IMR-90 (cell line): ENCODE results near the gene HIPK1. TPM values are rescaled to one million over a fixed set of nuclear protein-coding genes. Genes with fewer than 3 reads are reported as not detected.

ENCODE experiments used
- ATAC-seq: fragments of 200-7000 bp; cut with Tn5 transposase; 2 replicates; pipeline ENCODE4 v1.9.1; 2020; ENCODE audit warnings: low read depth, mild to moderate bottlenecking, moderate library complexity
- BruUV-seq: library from RNA; stranded (reverse); fragments of 400-500 nt; replicated peaks from 2 replicates; lab custom pipeline; 2021; lab: Mats Ljungman, UMichigan
- CTCF ChIA-PET: fragments of 300-600 bp; formaldehyde crosslinking; extraction: SDS; loops from one replicate; lab custom pipeline; 2021; ENCODE audit warnings: antibody characterized with exemption; lab: Yijun Ruan, JAX
- POLR2A ChIA-PET: fragments of 300-600 bp; sonication (Branson Sonifier 250); formaldehyde crosslinking; loops from one replicate; lab custom pipeline; 2022; ENCODE audit warnings: antibody characterized with exemption; ENCODE audit not compliant: unreplicated experiment; lab: Charles Lee
- DNase-seq: peaks from one replicate; pipeline ENCODE4 v3.0.0; 2013
- H2AFZ ChIP-seq: replicated peaks from 2 replicates; pipeline ENCODE3; 2013; ENCODE audit warnings: low read length, mild to moderate bottlenecking; ENCODE audit not compliant: poor library complexity
- H2AK5ac ChIP-seq: 2 replicates; pipeline ENCODE4 v1.6.1; 2013; ENCODE audit warnings: low read depth, low read length, inconsistent platforms
- H2AK9ac ChIP-seq: replicated peaks from 2 replicates; pipeline ENCODE3; 2013; ENCODE audit warnings: mild to moderate bottlenecking, low read depth, low read length, moderate library complexity; ENCODE audit not compliant: poor library complexity
- H2BK120ac ChIP-seq: 2 replicates; pipeline ENCODE4 v1.6.1; 2013; ENCODE audit warnings: low read depth, low read length, inconsistent platforms
- H2BK15ac ChIP-seq: 3 replicates; pipeline ENCODE4 v1.6.1; 2013; ENCODE audit warnings: low read depth, low read length, inconsistent platforms
- H2BK20ac ChIP-seq: 2 replicates; pipeline ENCODE4 v1.6.1; 2013; ENCODE audit warnings: low read depth, mild to moderate bottlenecking, inconsistent platforms, low read length, moderate library complexity
- H2BK5ac ChIP-seq: 2 replicates; pipeline ENCODE4 v1.6.1; 2013; ENCODE audit warnings: mild to moderate bottlenecking, low read depth, low read length, inconsistent platforms; ENCODE audit not compliant: poor library complexity, severe bottlenecking
- H3K14ac ChIP-seq: replicated peaks from 2 replicates; pipeline ENCODE4 v1.6.1; 2013; ENCODE audit warnings: low read depth, low read length, inconsistent platforms
- H3K18ac ChIP-seq: 2 replicates; pipeline ENCODE4 v1.6.1; 2013; ENCODE audit warnings: low read depth, low read length, control low read depth
- H3K23ac ChIP-seq: 2 replicates; pipeline ENCODE4 v1.6.1; 2013; ENCODE audit warnings: low read depth, low read length, inconsistent platforms
- H3K27ac ChIP-seq: 2 replicates; pipeline ENCODE4 v1.5.1; 2013; ENCODE audit warnings: mild to moderate bottlenecking, control low read depth, low read length; ENCODE audit not compliant: insufficient read depth
- H3K27me3 ChIP-seq: 2 replicates; pipeline ENCODE4 v1.6.1; 2013; ENCODE audit warnings: low read length; ENCODE audit not compliant: control insufficient read depth, insufficient read depth
- H3K36me3 ChIP-seq: 2 replicates; pipeline ENCODE4 v1.6.1; 2013; ENCODE audit warnings: low read length, mixed read lengths; ENCODE audit not compliant: control insufficient read depth, insufficient read depth
- H3K4ac ChIP-seq: 2 replicates; pipeline ENCODE4 v1.6.1; 2013; ENCODE audit warnings: low read depth, low read length, inconsistent platforms
- H3K4me1 ChIP-seq: 2 replicates; pipeline ENCODE4 v1.6.1; 2013; ENCODE audit warnings: low read length, mixed read lengths; ENCODE audit not compliant: control insufficient read depth, insufficient read depth
- H3K4me2 ChIP-seq: 2 replicates; pipeline ENCODE4 v1.6.1; 2013; ENCODE audit warnings: low read depth, mild to moderate bottlenecking, control low read depth, low read length, moderate library complexity
- H3K4me3 ChIP-seq: 2 replicates; pipeline ENCODE4 v1.5.1; 2013; ENCODE audit warnings: low read depth, mild to moderate bottlenecking, control low read depth, low read length, moderate library complexity; ENCODE audit not compliant: insufficient read depth
- H3K56ac ChIP-seq: 2 replicates; pipeline ENCODE4 v1.6.1; 2013; ENCODE audit warnings: low read length, inconsistent platforms; ENCODE audit not compliant: insufficient read depth; ENCODE audit errors: extremely low read depth
- H3K79me1 ChIP-seq, 2 experiments: 2 replicates each; pipeline ENCODE4 v1.6.1; 2013; ENCODE audit warnings: low read length in 2 of 2, inconsistent platforms in 1 of 2, low read depth in 1 of 2
- H3K9ac ChIP-seq: 2 replicates; pipeline ENCODE4 v1.6.1; 2013; ENCODE audit warnings: low read depth, low read length, control low read depth
- H3K9me1 ChIP-seq: 2 replicates; pipeline ENCODE4 v1.6.1; 2013; ENCODE audit warnings: low read length, inconsistent platforms; ENCODE audit not compliant: insufficient read depth
- H3K9me3 ChIP-seq: 2 replicates; pipeline ENCODE4 v1.6.1; 2013; ENCODE audit warnings: low read length; ENCODE audit not compliant: control insufficient read depth, insufficient read depth
- H4K20me1 ChIP-seq: 2 replicates; pipeline ENCODE4 v1.6.1; 2013; ENCODE audit warnings: low read length, inconsistent platforms; ENCODE audit not compliant: insufficient read depth
- H4K5ac ChIP-seq: 2 replicates; pipeline ENCODE4 v1.6.1; 2013; ENCODE audit warnings: mild to moderate bottlenecking, low read depth, low read length, control low read depth
- H4K8ac ChIP-seq, 2 experiments: 2 replicates each; pipeline ENCODE4 v1.6.1; 2013; ENCODE audit warnings: low read depth in 2 of 2, low read length in 2 of 2, control low read depth in 1 of 2, inconsistent platforms in 1 of 2
- H4K91ac ChIP-seq: 2 replicates; pipeline ENCODE4 v1.6.1; 2013; ENCODE audit warnings: low read depth, low read length, inconsistent platforms; ENCODE audit not compliant: insufficient read depth
- BHLHE40 ChIP-seq: fragments of 150-350 bp; IDR thresholded peaks from 2 replicates; pipeline ENCODE4 v1.6.1; 2016; ENCODE audit warnings: mild to moderate bottlenecking, low read depth, low read length
- CEBPB ChIP-seq: IDR thresholded peaks from 2 replicates; pipeline ENCODE4 v1.6.1; 2012; ENCODE audit warnings: low read depth, low read length, improper control_type of control experiment
- CHD1 ChIP-seq: IDR thresholded peaks from 2 replicates; pipeline ENCODE4 v1.6.1; 2012; ENCODE audit warnings: low read depth, low read length, improper control_type of control experiment
- FOS ChIP-seq: fragments of 150-350 bp; IDR thresholded peaks from 2 replicates; pipeline ENCODE4 v1.6.1; 2016; ENCODE audit warnings: low read depth, low read length
- MAZ ChIP-seq: IDR thresholded peaks from 2 replicates; pipeline ENCODE4 v1.6.1; 2012; ENCODE audit warnings: low read depth, mild to moderate bottlenecking, low read length, improper control_type of control experiment, moderate library complexity, borderline replicate concordance
- MXI1 ChIP-seq: IDR thresholded peaks from 2 replicates; pipeline ENCODE4 v1.6.1; 2012; ENCODE audit warnings: low read depth, mild to moderate bottlenecking, low read length, moderate library complexity, borderline replicate concordance
- NFE2L2 ChIP-seq: fragments of 150-350 bp; IDR thresholded peaks from 2 replicates; pipeline ENCODE4 v1.6.1; 2016; ENCODE audit warnings: low read depth, mild to moderate bottlenecking, low read length
- POLR2A ChIP-seq: IDR thresholded peaks from 2 replicates; pipeline ENCODE4 v1.6.1; 2012; ENCODE audit warnings: mild to moderate bottlenecking, low read depth, low read length
- RAD21 ChIP-seq: IDR thresholded peaks from 2 replicates; pipeline ENCODE4 v1.6.1; 2012; ENCODE audit warnings: low read length, improper control_type of control experiment
- SMC3 ChIP-seq: fragments of 150-350 bp; IDR thresholded peaks from 2 replicates; pipeline ENCODE4 v1.6.1; 2016; ENCODE audit warnings: low read depth, mild to moderate bottlenecking, antibody characterized with exemption, low read length, moderate library complexity
- WGBS, 2 experiments: methylation state at CpG; one replicate each; pipeline versions ENCODE4 v1.1.5 to v1.1.7; 2013; ENCODE audit warnings: missing lambda C conversion rate in 2 of 2; ENCODE audit not compliant: insufficient read length in 1 of 2; ENCODE audit errors: extremely low coverage in 2 of 2; 5-methylcytosine and 5-hydroxymethylcytosine counted together
- dilution Hi-C: fragments of 300-500 bp; cut with HindIII; formaldehyde crosslinking; loops from one replicate; pipeline ENCODE4 v1.14.3; 2018; ENCODE audit warnings: low sequenced_read_pairs; ENCODE audit not compliant: unreplicated experiment
- in situ Hi-C: fragments of 300-500 bp; cut with MboI; formaldehyde crosslinking; loops from 3 replicates; pipeline ENCODE4 v1.14.3; 2019; ENCODE audit warnings: low sequenced_read_pairs, inconsistent platforms, mixed read lengths
- intact Hi-C: fragments of 100-400 bp; cut with micrococcal nuclease; formaldehyde crosslinking; loops from 2 replicates; pipeline ENCODE4 v1.10.0; 2022
- polyA plus RNA-seq, 3 experiments: library from polyadenylated mRNA; depleted of rRNA; stranded (reverse); fragments of >200 nt; gene quantifications; 2 replicates each; pipeline ENCODE4 v1.2.3, GENCODE V29; 2012; ENCODE audit warnings: low replicate concordance in 1 of 3
- total RNA-seq: library from RNA; depleted of rRNA; stranded (reverse); fragments of >200 nt; gene quantifications from 2 replicates; pipeline ENCODE4 v1.2.3, GENCODE V29; 2012
- TF ChIP-seq, protein P1 (sequence below): conservative IDR thresholded peaks from 2 replicates; pipeline ENCODE4 v1.5.1; 2012; ENCODE audit warnings: mild to moderate bottlenecking, low read depth, low read length, improper control_type of control experiment
- TF ChIP-seq, protein P2 (sequence below): fragments of 150-350 bp; IDR thresholded peaks from 2 replicates; pipeline ENCODE4 v1.6.1; 2017; ENCODE audit warnings: mild to moderate bottlenecking, antibody characterized with exemption, low read length, low read depth

HIPK1 gene
- total and polyA plus RNA-seq, 2 of the 4 experiments (the other 2 are of a cell fraction): 15.3 to 33.9 TPM

DNA sequence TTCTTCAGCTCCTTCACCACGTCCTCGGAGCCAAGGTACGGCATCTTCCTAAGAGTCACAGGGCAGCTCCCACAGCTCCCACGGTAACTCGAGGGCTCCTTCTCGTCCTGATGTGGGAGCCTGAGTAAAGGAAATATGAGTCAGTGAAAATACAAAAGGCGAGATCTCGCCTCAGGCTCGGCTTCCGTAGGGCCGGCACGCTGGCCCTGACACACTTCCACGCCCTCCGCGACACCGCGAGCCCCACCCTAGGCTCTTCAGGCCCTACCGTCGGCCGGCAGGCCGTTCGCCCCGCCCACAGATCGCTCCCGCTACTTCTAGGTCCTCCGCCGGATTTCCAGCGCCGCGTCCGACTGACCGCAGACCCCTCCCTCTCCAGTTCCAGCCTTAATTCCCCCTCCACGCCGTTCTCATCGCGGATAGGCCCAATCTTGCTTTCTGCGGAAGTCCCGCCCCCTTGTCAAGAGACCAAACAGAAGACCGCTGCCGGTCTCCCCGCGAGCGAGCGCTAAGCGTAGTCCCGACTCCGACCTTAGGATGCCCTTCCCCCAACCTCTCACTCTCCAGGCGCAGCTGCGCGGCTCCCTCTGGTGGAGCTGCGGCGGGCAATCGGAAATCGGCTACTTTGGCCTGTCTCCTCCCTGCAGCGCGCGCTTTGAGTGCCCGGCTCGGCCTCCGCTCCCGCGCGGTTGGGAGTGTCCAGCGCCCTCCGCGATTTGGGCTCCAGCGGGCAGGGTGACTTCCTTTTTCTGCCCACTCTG lies 24.3 kb upstream of the HIPK1 start, which contains the start of the genes AP4B1 and DCLRE1B:
TSS of gene AP4B1 (minus strand) at position 126 of the 761 bp plus-strand sequence. CDS start at position 44, 82 bp downstream.
TSS of gene DCLRE1B (plus strand) at position 653 of the 761 bp plus-strand sequence. CDS start 261 bp downstream, outside the sequence.
- POLR2A ChIA-PET: interaction anchor here (0.6 to 2.3 kb wide), 3 partner anchors 8 to 162 kb away, joined by 4 to 9 read pairs (median 6); partner anchors contain the start of gene HIPK1
- CTCF ChIA-PET: interaction anchor here (1.0 kb wide), 1 partner anchor 25 kb away, joined by 3 read pairs; the partner anchor contains the start of gene HIPK1

More for the DNA sequence above, 24.3 kb upstream of the HIPK1 start, which contains the start of the genes AP4B1 and DCLRE1B:
- H3K4me1 ChIP-seq: no peaks in the 10 kb centered on the region
- peak; percentile 100 for DNase-seq
- no peaks in the 10 kb centered on the region for H3K9me3 ChIP-seq
- peak within 1 kb of the TSS; percentile 88 for H3K4me2 ChIP-seq
- peak within 1 kb of the TSS; percentile 62 for H4K91ac ChIP-seq
- peak within 1 kb of the TSS; percentile 71 for H3K4ac ChIP-seq
- H2AFZ ChIP-seq: peak within 1 kb of the TSS; percentile 91
- peak; percentile 76; the same call in 1 of the 2 replicates for TF ChIP-seq MAZ
- peak; percentile 84 for TF ChIP-seq RAD21
- peak; percentile 71 for TF ChIP-seq BHLHE40
- peak; percentile 86 for TF ChIP-seq POLR2A
- 0 out of 2 replicates have a peak, but pooled peaks have one; percentile 24 for TF ChIP-seq CHD1
- TF ChIP-seq SMC3: peak; percentile 86
- 0 out of 2 replicates have a peak, but pooled peaks have one; percentile 8 for TF ChIP-seq FOS
- no peak for TF ChIP-seq CEBPB
- peak; percentile 85 for TF ChIP-seq MXI1
- TF ChIP-seq, protein P1, sequence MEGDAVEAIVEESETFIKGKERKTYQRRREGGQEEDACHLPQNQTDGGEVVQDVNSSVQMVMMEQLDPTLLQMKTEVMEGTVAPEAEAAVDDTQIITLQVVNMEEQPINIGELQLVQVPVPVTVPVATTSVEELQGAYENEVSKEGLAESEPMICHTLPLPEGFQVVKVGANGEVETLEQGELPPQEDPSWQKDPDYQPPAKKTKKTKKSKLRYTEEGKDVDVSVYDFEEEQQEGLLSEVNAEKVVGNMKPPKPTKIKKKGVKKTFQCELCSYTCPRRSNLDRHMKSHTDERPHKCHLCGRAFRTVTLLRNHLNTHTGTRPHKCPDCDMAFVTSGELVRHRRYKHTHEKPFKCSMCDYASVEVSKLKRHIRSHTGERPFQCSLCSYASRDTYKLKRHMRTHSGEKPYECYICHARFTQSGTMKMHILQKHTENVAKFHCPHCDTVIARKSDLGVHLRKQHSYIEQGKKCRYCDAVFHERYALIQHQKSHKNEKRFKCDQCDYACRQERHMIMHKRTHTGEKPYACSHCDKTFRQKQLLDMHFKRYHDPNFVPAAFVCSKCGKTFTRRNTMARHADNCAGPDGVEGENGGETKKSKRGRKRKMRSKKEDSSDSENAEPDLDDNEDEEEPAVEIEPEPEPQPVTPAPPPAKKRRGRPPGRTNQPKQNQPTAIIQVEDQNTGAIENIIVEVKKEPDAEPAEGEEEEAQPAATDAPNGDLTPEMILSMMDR: peak; percentile 87
- TF ChIP-seq, protein P2, sequence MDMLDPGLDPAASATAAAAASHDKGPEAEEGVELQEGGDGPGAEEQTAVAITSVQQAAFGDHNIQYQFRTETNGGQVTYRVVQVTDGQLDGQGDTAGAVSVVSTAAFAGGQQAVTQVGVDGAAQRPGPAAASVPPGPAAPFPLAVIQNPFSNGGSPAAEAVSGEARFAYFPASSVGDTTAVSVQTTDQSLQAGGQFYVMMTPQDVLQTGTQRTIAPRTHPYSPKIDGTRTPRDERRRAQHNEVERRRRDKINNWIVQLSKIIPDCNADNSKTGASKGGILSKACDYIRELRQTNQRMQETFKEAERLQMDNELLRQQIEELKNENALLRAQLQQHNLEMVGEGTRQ: no peak
- TF ChIP-seq NFE2L2: no peak
- dilution Hi-C loops: no loop called here
- WGBS, 2 experiments: 1% methylated on average over 21 of the region's 67 CpGs; no CpG with 5 or more reads in 1 of the 2 experiments
- H3K14ac ChIP-seq: peak within 1 kb of the TSS; percentile 75
- peak within 1 kb of the TSS; percentile 58 for H3K4me3 ChIP-seq
- no peaks in the 10 kb centered on the region for H3K27me3 ChIP-seq
- intact Hi-C loops: loop anchor here (1.0 to 10.0 kb wide), 6 partner anchors 24 to 510 kb away; partner anchors contain the start of genes HIPK1, MAGI3, PHTF1 and RSBN1
- in situ Hi-C loops: loop anchor here (5.0 to 25.0 kb wide), 2 partner anchors 68 to 768 kb away; no protein-coding TSS in a partner anchor
- H3K23ac ChIP-seq: peak within 1 kb of the TSS; percentile 87
- H3K9me1 ChIP-seq: peaks cover 3% of the 10 kb centered on the region
- peak within 1 kb of the TSS; percentile 53 for H2AK5ac ChIP-seq
- H3K9ac ChIP-seq: peak within 1 kb of the TSS; percentile 86
- BruUV-seq: no TSS peak
- peak within 1 kb of the TSS; percentile 2; the same call in 1 of the 2 replicates for H2BK20ac ChIP-seq
- H3K56ac ChIP-seq: peak within 1 kb of the TSS; percentile 85
- no peaks in the 10 kb centered on the region for H4K20me1 ChIP-seq
- H3K18ac ChIP-seq: peak within 1 kb of the TSS; percentile 71
- peak within 1 kb of the TSS; percentile 96 for H2AK9ac ChIP-seq
- peak; percentile 95 for ATAC-seq
- H2BK5ac ChIP-seq: peak within 1 kb of the TSS; percentile 63
- peaks cover 7% of the 10 kb centered on the region for H3K36me3 ChIP-seq
- H3K79me1 ChIP-seq: peaks cover 29 to 48% of the 10 kb centered on the region in 2 experiments
- peak within 1 kb of the TSS; percentile 68 to 81 for H4K8ac ChIP-seq
- H3K27ac ChIP-seq: peak within 1 kb of the TSS; percentile 83
- H2BK15ac ChIP-seq: peak within 1 kb of the TSS; percentile 45; the same call in 2 of the 3 replicates
- peak within 1 kb of the TSS; percentile 43 for H2BK120ac ChIP-seq
- peak within 1 kb of the TSS; percentile 79 for H4K5ac ChIP-seq
